ENCODE measurements around the gene DCLRE1B. TPM values are rescaled to one million over a fixed set of nuclear protein-coding genes. Genes with fewer than 3 reads are reported as not detected.

Gene DCLRE1B
- polyA plus RNA-seq, 12 donors: 4.3 to 13.8 (median 9.3) TPM; not detected in 1

DNA sequence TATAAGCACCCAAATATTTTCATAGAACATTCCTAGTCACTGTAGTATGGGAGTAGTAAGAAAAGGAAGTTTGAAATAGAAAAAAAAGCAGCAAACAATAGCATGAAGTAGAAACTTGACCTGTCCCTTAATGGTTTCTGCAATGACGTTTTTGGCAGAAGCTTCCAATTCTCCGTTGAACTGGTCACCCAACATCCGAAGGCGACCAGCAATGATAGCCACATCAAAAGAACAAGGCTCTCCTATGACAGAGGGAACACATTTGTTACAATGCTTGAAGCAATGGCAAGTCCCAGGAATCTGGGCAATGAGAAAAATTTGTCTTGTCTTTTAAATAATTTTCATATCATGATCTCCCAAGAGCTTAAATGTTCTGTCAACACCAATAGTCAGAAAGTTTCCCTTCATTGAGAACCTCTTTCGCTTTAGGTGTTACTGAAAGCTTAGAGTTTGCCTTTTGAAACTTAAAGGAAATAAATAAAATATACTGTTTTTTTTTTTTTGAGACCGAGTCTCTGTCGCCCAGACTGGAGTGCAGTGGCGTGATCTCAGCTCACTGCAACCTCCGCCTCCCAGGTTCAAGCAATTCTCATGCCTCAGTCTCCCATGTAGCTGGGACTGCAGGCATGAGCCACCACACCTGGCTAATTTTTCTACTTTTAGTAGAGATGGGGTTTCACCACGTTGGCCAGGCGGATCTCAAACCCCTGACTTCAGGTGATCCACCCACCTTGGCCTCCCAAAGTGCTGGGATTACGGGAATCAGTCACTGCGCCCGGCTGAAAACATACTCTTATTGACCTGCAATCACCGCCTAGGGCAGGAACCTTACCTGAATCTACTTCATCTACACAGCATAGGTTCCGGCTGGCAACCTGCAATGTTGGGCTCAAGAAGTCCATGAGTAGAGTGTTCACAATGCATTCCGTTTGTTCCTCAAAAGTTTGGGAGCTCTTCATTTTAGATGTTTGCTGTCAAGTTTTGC lies 18.4 kb upstream of the DCLRE1B start:
- no peak for DNase-seq

DNA sequence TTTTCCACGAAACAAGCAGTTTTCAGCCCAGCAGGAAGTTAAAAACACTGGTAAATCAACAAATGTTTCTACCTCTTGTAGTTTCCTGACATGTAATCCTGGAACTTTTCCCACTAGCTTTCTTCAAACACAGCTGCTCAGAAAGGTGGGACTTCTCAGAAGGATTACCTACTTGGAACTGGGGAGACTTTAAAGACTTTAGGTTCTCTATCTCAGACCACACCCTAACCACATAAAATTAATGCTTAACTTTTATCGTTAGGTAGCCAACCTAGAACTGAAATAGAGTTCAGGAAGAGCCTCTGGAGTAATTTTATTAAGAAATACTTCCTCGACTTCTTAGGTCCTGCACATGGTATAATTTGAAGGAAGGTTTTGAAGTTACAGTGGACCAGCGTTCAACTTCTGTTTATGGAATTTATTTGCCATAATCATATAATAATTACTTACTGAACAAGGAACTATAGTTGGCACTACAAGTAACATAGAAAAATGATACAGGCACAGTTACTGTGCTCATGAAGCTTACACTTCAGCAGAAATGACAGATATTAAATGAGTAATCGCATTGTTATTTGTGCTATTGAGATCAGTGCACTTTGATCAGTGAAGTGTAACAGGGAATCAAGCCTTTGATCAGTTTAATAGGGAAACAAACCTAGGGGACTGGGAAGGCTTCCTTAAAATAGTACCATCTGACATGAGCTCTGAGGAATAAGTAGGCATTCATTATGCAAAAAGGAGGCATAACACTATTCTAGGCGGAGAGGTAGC lies 17.5 kb upstream of the DCLRE1B start, which contains the start of gene BCL2L15:
Gene BCL2L15, minus strand, starts transcription at position 180 of the 774 bp plus-strand sequence. CDS start 206 bp downstream, outside the sequence.
- no peak for DNase-seq

DNA sequence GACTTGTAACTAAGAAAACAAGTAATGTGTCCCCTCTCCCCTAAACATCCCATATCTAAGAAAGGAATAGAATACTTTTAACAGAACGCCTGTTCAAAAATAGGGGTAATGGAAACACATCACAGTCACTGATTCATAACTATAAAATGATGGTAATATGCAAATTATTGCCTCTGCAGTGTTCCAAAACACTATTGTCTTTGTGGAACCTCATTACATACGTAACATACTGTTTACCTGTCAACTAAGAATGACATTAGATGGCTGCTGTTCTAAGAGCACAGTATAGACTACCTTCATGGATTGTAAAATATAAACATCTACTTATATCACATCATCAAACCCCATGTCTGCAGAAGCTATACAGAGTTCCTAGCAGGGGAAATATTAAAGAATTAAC lies 14.3 kb upstream of the DCLRE1B start:
- DNase-seq: no peak

DNA sequence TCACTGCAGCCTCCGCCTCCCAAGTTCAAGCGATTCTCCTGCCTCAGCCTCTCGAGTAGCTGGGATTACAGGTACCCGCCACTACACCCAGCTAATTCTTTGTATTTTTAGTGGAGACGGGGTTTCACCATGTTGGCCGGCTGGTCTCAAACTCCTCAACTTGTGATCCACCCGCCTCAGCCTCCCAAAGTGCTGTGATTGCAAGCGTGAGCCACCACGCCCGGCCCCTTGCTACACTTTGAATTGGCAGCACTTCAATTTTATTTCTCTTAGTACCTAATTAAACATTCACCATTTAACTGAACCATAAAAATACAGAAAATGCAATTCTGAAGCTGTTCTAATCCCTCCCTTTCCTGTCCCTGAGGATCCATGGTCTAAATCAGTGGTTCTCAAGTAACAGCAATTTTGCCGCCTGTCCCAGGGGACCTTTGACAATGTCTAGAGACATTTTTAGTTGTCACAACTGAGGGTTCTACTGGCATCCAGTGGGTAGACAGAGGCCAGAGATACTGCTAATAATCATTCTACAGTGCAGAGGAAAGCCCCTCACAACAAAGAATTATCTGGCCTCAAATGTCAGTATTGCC lies 13.4 kb upstream of the DCLRE1B start:
- no peak for DNase-seq

DNA sequence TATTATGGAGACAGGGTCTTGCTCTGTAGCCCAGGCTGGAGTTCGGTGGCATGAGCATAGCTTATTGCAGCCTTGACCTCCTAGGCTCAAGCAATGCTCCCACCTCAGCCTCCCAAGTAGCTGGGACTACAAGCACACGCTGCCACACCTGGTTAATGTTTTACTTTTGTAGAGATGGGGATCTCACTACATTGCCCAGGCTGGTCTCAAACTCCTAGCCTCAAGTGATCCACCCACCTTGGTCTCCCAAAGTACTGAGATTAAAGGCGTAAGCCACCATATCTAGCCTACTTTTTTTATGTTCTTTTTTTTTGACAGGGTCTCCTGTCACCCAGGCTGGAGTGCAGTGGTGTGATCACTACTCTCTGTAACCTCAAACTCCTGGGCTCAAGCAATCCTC lies 11.9 kb upstream of the DCLRE1B start:
- DNase-seq: no peak

DNA sequence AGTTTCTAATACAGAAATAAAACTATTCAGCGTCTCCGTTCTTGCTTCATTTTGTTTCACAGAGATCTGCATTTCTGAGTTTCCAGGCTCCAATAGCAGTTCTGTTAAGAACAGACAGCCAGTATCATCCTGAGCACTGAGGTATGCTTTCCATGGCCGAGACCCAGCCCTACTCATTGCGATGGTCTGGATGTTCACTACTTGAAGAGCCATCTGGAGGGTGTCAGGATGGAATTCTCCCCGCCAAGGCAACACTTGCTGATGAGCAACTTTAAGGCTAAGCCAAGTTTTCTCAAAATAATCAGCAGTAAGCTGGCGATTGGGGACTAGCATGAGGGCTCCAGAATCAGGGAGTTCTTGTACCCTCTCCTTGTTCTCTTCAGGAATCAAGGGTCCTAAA lies 10.0 kb upstream of the DCLRE1B start:
- DNase-seq: no peak

DNA sequence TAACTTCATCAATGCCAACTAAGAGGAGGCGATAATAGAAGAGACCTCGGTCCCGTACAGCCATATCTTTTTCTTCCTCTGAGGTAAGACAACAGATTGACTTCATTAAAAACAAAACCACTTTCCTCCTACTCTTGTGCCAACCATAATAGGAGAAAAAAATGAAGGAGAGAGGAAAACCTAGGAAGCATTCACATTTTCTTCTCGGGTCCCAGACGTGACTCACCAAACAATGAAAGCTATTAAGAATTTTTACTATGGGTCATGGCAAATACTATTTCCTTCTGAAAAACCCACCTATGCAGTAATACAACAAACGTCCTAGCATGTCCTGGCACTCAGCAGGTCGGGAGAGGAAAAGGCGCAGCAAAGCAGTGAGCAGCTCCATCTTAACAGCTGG lies 9.2 kb upstream of the DCLRE1B start:
- no peak for DNase-seq

DNA sequence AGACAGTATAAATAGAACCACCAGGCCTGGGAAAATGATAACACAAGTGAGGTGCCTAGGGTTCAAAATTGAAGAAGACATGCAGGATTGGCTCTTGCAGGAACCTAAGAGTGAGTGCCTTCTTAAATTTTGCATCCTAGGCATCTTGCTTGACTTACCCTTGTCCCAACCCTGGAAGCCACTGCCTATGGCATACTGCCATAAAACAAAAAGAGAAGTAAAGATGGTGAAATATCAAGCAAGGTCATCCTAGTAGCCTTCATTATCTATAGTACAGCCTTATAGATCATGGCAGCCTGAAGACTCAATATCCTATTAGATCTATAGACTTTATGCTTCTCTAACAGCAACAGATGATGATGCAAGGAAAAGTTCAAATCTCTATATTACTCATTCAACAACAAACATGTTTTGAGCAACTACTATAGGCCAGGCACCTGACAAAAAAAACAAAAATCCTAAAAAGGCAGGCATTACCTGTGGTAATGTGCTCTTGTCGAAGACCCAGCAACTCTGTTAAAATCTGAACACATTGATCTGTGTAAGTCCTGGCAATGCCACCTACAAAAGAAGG lies 6.8 kb upstream of the DCLRE1B start:
- no peak for DNase-seq

DNA sequence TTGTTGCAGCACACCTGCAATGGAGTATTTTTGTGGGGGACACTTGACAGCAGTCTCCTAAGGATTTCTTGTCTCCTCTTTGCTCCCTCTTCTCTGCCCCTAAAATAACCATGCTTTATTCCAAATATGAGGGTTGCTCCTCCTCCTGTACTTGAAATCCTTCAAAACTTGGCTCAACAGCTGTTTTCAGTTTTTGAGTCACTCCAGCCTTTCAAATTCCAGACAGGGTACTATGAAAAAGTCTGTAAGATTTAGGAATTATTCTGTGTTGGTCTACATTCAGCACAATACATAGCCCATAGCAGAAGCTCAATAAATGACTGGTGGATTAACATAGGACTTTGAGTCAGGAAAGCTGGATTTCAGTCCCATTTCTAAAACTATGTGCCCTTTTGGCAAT lies 6.0 kb upstream of the DCLRE1B start:
- no peak for DNase-seq

DNA sequence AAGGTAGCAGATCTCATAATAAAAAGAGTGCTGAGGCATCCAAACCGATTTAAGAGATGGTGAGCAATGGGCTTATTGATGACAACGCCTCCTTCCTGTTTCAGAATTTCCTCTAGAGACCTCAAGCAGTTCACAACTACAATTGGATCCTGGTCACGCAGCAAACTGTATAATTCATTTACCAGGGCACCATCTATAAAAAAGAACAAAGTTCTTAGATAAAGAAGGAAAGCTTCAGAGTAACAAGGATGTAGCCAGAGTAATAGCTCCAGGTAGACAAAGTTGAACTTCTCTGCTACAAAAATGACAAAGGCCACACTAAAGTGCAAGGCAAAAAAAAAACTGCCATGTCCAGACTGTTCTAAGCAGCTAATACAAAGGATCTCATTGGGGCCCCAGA lies 3.9 kb upstream of the DCLRE1B start:
- DNase-seq: no peak

DNA sequence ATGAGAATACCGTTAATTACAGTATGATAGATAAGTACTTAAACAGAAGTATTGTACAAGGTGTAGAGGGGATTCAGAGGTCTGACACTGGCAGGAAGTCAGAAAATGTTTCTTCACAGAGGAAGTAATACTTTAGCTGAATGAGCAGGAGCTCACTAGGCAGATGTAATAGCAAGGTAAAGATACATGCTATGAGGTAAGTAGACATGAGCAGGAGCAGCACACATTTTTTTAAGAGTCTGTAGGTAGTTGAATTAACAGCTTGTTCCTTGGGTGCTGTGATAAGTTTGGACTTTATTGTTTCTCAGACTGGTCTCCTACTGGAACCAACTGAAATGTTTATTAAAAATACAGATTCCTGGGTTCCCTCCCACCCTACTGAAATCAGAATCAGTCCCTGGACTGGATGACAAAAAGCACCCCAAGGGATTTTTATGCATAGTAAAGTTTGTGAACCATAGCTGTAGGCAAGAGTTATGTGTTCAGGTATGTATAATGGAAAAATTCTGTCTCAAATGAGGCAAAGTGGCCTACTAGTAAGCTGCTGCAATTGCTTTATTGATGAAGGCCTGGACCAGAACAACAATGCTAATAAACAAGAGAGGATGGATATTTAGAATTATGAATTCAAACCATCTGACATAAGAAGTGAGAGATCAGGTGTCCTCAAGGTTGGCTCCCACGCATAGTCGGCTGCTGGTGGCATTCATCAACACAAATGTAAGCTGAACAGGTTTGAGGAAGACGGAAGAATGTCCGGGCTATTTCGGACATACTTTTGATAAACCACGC lies 1.4 kb upstream of the DCLRE1B start:
- no peak for DNase-seq

DNA sequence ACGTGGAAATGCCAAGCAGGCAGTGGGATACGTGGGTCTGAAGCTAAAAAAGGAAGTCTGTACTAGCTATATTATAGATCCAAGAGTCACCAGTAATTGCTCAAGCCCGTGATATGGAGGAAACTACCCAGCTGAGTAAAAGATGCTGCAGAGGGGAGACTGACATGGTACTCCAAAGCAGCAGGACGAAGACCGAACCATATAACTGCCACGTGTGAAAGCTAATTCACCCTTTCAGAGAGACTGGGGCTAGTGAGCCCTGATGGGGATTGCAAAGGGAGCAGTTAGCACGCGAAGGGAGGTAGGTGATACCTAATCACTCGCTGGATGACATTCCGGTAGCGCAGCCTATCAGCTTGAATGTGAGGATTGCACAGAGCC lies 843 bp upstream of the DCLRE1B start:
- no peak for DNase-seq

DNA sequence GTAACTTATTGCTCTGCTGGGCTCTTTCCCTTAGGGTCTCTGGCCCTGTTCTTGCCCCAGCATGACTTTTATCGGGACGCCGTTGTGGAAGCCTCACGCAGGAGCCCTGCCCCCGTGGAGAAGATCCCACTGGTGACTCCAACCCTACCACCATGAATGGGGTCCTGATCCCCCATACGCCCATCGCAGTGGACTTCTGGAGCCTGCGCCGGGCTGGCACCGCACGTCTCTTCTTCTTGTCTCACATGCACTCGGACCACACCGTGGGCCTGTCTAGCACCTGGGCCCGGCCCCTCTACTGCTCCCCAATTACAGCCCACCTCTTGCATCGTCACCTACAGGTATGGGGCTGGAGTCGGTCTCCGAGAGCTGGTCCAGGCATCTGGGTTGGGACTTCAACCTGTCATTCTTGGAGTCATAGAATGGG lies 322 bp downstream of the DCLRE1B start:
- DNase-seq: no peak

DNA sequence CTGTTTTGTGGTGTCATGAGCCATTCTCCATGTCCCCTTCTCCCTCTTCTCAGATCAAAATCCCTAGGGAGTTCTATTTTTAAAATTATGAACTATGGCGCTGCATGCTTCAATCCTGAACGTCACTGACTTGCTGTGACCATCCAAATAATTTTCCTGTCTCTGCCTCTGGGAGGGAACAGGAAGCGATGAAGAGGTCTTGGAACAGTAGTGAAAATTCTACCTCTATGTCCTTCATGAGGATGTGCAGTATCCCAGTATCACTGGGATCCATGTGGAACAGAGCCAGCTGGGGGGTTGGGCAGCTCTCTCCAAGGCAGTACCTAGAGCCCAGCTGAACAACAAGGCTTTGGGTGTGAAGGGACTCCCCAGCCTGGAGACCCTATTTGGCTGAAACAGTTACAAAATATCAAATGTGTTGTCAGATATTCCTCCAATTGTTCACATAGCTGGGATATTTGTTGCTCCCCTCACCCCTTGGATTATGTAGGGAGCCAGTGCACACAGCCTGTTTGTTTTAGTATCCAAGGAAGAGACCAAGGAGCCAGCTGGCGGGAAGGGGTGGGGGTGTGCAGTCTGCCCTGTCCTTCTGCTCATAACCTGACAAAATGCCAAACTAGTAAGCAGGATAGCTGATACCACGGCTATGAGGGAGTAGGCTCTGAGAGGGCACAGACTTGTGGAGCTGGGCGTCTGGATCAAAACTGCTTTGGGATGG lies 7.6 kb downstream of the DCLRE1B start:
- peak; percentile 46 for DNase-seq

DNA sequence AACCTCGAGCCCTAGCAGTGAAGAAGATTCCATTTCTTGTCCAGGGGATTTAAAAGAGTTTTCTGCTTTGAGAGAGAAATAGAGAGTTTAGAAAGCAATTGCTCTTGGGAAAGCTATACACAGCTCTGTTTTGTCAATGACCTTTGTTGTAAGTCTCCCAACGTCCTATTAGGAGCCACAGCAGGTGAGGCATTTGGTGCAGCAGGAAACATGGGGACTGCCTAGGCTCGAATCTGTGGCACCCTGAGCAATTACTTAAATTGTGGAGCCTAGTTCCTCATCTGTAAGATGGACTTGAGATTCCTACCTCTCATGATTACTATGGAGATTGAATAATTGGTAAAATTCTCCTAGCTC lies 8.2 kb downstream of the DCLRE1B start:
- no peak for DNase-seq

DNA sequence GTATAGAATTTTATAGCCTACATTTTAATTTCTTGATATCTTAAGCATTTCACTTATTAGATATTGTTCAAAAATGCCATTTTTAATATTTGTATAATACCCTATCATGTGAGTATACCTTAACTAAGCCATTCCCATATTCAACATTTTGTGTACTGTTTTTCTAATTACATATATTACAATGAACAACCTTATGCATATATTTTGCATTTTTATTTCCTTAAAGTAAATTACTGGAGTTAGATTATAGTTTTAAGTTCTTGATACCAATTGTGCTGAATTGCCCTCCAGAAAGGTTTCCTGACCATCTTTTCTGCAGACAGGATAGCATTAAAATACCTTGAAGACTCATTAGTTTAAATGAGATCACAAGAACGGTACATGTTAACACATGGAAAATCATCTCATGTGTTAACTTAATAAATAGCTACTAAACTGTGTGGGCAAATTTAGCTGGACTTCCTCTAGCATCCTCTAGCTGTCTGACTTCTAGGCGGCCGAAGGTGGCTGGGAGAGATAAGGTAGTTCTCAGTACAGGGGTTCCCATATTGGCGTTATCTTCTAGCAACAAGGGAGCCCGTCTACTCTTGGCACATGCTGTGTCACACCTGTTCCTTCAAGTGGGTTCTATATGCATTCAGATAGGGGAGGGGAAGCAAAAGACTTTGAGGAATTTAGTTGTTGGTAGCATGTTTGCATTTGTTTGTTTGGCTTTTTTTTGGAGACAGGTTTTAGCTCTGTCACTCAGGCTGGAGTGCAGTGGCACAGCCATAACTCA lies 8.9 kb downstream of the DCLRE1B start:
- no peak for DNase-seq

DNA sequence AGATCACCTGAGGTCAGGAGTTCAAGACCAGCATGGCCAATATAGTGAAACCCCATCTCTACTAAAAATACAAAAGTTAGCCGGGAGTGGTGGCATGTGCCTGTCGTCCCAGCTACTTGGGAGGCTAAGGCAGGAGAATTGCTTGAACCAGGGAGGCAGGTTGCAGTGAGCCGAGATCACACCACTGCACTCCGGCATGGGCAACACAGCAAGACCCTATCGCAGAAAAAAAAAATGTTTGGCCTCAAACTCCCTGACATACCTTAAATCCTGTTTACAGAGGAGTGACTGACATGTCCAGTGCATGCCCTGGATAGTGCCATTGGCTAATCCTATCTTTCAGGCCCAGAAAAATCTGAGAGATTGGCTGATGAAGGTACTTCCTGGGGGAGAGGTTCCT lies 11.8 kb downstream of the DCLRE1B start:
- DNase-seq: no peak

DNA sequence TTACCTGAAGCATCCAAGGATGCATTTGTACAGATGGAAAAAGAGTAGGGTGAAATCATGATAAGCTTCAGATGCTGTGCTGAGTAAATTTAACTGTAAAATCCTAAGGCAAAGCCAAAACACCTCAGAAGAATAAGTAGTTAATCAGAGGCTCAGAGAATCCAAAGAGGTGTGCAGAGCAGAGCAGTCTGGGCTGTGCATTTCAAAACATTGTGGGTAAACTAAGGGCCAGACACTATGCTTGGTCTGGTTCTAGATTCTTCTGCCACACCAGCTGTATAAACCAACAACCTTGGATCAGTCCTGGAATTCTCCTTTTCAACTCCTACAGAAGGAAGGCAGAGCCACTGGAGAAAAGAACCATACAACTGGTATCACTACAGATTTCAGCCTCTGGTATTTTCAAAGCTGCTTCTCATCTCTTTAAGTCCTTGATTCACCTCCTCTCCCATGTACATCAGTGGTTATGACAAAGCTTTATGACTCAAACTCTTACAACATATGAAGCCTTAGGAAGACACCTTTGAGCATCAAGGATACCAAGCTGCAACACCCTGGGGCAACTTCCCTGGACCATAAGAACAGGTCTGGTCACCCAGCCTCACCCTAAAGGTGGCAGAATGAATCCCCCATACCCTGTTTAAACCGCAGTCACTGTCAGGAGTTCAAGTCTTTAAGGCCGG lies 12.4 kb downstream of the DCLRE1B start:
- no peak for DNase-seq

DNA sequence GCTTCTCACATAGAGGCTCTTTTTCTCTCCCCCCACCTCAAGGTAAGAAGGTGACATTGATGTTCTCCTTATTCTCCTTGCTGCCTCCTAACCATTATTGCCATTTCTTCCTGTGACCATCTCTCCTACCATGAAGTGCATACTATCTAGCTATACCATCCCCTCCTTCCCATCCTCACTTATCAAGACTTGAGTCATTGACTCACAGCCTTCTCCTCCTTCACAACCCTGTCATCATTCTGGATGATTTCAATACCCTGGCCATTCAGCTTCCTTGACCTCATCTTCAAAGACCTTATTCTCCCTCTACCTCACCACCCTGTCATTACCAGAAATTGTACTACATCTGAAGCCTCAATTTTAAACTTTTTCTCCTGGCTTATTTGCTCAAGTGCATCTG lies 13.1 kb downstream of the DCLRE1B start:
- DNase-seq: no peak

Data from muscle of arm (tissue), 12 donors.